Spleen (tissue), 7 donors: ENCODE measurements around the gene SRPRA.

Experiments used
- CTCF ChIP-seq, 11 experiments: fragments of 200-600 bp in 7 of 11; fragments of 450-650 bp in 4 of 11; sonication (generic) in 4 of 11; IDR thresholded peaks in 8 of 11; conservative IDR thresholded peaks in 3 of 11; 1 replicate in 7 of 11; 2 replicates in 4 of 11; pipeline versions ENCODE4 v1.4.0 to v1.8.0; 2016 to 2021; ENCODE audit warnings: antibody characterized with exemption in 11 of 11, inconsistent platforms in 4 of 11, mild to moderate bottlenecking in 1 of 11
- POLR2AphosphoS5 ChIP-seq, 3 donors: sonication (generic); formaldehyde crosslinking; IDR thresholded peaks; one replicate each; pipeline ENCODE4 v1.5.1; 2017; ENCODE audit warnings: antibody characterized with exemption in 3 of 3
- donor health status: DM: no; HTN: no; CAD: no; lungs with moderate emphysema.
- donor health status: DM: no; HTN: no; CAD: no.
- donor health status: DM: no; HTN: no; CAD: no.

GRCh38 chr11:126310200-126310991 is 41.7 kb upstream of the SRPRA start:
- TF ChIP-seq POLR2AphosphoS5 (IDR thresholded peaks at IDR 0.05) (peak; percentile 25 to 50 (median 33)), CTCF (IDR thresholded peaks at IDR 0.05 in 8 of 11, conservative IDR thresholded peaks at IDR 0.05 in 3 of 11) (peak; percentile 66 to 92 (median 85))
